ENCODE measurements around the gene TRIM44.

TRIM44 gene

GRCh38 chr11:35735903-35736302, 73.3 kb downstream of the TRIM44 start:
- H3K4me3 ChIP-seq (ENCODE audit: low read depth, low read length), result no peak overlapping the region
- no peak for DNase-seq (ENCODE audit: low read depth)
- no peak for TF ChIP-seq CTCF (IDR thresholded peaks at IDR 0.05; ENCODE audit: low read depth, low read length, missing control alignments)

- DNase-seq (ENCODE audit: low read depth), result no peak
- H3K4me3 ChIP-seq (ENCODE audit: low read depth, low read length), result no peak overlapping the region
- TF ChIP-seq CTCF (IDR thresholded peaks at IDR 0.05; ENCODE audit: low read depth, low read length, missing control alignments), result no peak
These were observed 74.4 kb downstream of the TRIM44 start for GRCh38 chr11:35736952-35737351.

- DNase-seq (ENCODE audit: low read depth), result no peak
- no peak for TF ChIP-seq CTCF (IDR thresholded peaks at IDR 0.05; ENCODE audit: low read depth, low read length, missing control alignments)
- H3K4me3 ChIP-seq (ENCODE audit: low read depth, low read length), result no peak overlapping the region
These were observed 77.7 kb downstream of the TRIM44 start for GRCh38 chr11:35740061-35740799.

GRCh38 chr11:35742707-35743454, 80.3 kb downstream of the TRIM44 start:
- no peak for TF ChIP-seq CTCF (IDR thresholded peaks at IDR 0.05; ENCODE audit: low read depth, low read length, missing control alignments)
- H3K4me3 ChIP-seq (ENCODE audit: low read depth, low read length), result no peak overlapping the region
- no peak for DNase-seq (ENCODE audit: low read depth)

GRCh38 chr11:35746356-35747153, 84.0 kb downstream of the TRIM44 start:
- TF ChIP-seq CTCF (IDR thresholded peaks at IDR 0.05; ENCODE audit: low read depth, low read length, missing control alignments), result no peak
- peak; percentile 4 for DNase-seq (ENCODE audit: low read depth)
- H3K4me3 ChIP-seq (ENCODE audit: low read depth, low read length), result no peak overlapping the region

- TF ChIP-seq CTCF (IDR thresholded peaks at IDR 0.05; ENCODE audit: low read depth, low read length, missing control alignments), result no peak
- no peak for DNase-seq (ENCODE audit: low read depth)
These were observed 85.1 kb downstream of the TRIM44 start for GRCh38 chr11:35747668-35748067.

More at GRCh38 chr11:35747668-35748067, 85.1 kb downstream of the TRIM44 start:
- no peak overlapping the region for H3K4me3 ChIP-seq (ENCODE audit: low read depth, low read length)

Measured in GM12864 (cell line).